ENCODE measurements around the gene PRSS23.

The PRSS23 gene

GRCh38 chr11:86790867-86791849 lies 9.2 kb upstream of the PRSS23 start:
- DNase-seq, result no peak

GRCh38 chr11:86792150-86792549 lies 8.2 kb upstream of the PRSS23 start:
- DNase-seq, result no peak

GRCh38 chr11:86793307-86793706 lies 7.0 kb upstream of the PRSS23 start:
- no peak for DNase-seq

DNA sequence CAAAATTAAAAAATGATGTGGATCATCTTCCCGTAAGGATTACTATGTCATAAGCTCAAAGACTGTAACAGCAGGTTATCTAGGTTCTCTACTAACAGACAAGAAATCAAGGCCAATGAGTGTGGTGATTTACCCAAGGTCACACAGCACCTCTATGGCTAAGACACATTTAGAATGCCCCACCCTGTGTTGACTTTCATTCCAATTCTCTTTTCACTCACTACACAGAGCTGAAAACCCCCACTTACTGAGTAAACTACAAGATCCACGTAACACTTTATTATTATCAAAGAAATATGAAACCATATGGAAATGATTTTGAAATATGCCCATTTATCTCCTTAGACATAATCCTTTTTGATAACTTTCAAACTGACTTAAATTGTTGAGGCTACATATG lies 4.8 kb upstream of the PRSS23 start:
- DNase-seq, result no peak

GRCh38 chr11:86795949-86796348 lies 4.4 kb upstream of the PRSS23 start:
- DNase-seq, result no peak

DNA sequence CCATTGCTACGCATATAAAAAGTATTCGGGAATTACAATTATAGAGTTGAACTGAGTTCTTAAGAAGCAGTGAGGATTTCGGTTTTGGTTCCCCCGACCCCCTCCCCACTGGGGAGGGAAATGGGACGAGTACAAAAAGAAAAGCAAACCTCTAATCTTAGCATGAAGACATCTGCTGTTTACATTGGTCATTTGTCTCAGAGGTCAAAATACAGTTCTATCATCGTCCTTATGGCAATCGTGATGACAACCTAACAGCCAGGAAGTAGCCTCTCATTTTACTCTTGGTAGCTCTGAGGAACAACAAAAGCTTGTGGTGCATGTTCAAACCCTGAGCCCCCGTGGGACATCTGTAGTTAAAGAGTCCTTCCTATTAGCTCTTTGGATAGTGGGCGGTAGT lies 3.2 kb upstream of the PRSS23 start:
- DNase-seq, result no peak

GRCh38 chr11:86798988-86799387 lies 1.4 kb upstream of the PRSS23 start:
- no peak for DNase-seq

DNA sequence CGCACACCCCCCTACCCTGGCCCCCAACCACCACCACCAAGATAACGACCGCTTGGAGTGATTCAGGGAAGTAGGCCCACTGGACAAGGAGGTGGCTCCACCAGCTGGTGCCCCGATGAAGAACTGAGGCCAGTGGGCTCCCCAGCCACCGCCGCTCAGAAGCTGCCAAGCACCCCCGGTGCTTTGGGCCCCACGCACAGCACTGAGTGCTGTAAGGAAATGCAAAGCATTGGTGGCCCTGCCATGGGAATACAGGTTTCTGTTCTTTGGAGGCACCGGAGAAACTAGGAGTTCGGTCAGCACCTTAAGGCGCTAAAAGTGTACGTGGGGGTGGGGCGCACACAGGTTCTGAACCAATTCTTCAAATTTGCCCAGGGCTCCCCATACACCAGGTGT lies 664 bp upstream of the PRSS23 start:
- no peak for DNase-seq

DNA sequence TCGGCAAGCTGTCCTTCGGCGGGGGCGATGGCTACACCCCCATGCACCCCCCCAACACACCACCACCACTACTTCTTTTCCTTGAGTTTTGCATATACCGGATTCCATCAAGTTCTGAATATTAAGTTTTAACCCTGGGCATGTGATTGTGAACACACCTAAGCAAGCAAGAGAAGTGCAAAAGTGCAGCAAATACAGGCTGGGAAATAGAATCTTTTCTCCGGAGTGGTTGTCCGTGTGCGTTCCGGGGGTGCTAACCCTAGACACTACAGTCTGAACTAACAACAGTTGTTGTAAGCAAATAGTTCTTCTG lies 574 bp downstream of the PRSS23 start:
- DNase-seq, result no peak

DNA sequence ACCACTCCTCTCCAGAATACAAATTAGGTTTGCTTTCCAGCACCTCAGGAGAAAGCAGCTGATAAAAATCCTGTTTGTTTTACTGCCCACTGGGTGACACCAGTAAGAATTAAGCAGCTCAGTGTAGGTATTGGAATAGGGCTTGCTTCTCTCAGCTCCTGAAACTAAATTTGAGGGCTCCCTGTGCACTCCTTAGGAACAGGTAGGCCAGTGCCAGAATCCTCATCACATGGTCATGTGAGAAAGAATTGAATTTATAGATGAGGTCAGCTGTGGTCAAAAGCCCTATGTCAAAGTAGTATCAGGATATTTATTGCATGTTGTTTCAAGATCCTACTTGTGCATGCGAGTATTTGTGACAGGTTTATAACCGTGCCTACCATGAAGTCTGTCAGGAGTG lies 1.0 kb downstream of the PRSS23 start:
- no peak for DNase-seq

DNA sequence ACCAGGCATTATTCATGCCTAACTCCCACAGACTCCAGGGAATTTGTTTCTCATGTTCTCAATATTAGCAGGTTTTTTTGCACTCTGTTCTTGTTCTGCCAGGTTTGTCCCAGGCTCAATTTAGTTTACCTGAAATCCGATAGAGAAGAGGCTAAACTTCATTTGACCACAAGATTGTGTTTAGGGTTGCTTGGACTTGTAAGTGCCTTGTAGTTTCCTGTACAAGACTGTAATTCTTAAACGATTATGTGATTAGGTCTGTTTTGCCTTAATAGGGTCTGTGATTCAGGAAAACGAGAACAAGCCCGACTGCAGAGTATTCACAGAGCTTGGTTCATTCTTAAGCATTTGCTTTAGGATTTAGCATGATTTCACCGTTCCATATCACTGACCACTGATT lies 1.8 kb downstream of the PRSS23 start:
- no peak for DNase-seq

GRCh38 chr11:86802601-86803051 lies 2.3 kb downstream of the PRSS23 start:
- no peak for DNase-seq

DNA sequence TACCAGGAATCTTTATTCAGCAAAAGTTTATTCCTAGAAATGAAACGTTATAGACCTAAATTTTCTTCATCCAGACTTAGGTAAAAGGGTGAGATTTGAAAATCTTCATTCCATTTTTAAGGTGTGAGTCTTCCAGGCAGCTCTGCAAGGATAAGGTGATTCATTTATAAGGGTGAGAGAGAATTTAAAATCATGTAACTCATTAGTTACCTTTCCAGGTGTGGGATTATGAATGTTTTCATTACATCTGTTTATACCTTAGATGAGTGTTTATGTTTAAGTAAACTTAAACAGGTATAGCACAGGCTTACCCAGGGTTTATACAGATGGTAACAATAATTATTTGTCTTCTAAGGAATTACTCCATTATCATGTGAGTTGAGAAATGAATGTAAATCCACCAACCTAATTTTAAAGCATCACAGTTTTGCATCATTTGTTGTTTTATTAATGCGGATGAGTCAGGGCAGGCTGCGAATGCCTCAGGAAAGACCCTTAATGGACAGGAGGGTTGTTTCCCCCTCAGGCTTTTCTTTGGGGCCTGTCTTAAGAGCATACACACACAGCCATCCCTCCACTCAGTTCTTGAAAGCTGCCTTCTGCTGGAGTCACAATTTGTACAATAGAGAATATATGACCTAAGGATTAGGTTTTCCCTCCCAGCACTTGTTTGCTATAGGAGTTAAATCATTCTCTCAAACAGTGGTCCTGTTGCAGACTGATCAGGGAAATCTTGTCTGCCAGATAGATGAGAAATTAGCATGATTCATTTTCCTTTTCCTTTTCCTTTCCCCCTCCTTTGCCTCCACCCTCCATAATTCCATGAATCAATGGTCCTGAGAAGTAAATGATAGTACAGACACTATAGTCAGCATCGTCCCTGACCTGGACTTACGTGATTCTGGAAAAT lies 3.0 kb downstream of the PRSS23 start:
- no peak for DNase-seq

DNA sequence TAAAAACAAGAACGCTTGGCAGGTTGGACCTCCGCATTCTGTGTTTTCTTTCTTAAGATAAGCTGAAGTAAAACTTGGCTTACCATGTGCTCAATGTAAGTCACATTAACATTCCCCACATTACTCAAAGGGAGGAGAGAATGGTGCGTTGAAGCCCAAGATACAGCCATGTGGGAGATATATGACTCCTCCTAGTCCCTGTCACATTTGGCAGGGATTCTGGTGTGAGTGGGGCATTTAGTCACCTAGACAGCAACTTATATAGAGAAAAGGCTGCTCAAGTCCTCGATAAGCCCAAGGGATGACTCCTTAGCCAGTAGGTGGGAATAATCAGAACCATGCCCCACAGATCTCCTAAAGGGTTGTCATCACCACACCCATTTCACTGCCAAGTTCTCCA lies 4.6 kb downstream of the PRSS23 start:
- DNase-seq, result no peak

- no peak for DNase-seq
These were observed 5.5 kb downstream of the PRSS23 start for GRCh38 chr11:86805873-86806310.

- DNase-seq, result no peak
These were observed 6.6 kb downstream of the PRSS23 start for GRCh38 chr11:86806903-86807302.

DNA sequence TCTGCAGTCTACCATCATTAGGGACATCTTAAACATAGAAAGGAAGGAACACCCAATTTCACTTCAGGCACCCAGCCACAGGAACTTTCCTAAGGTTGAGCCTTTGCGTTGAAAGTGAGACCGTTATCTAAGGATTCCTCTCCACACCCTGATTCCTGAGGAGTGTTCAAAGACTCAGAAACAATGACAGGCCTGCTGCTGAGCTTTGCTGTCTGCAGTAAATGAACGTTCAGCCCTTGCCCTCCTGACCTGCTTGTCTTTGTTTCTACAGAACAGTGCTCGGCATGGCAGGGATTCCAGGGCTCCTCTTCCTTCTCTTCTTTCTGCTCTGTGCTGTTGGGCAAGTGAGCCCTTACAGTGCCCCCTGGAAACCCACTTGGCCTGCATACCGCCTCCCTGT lies 7.0 kb downstream of the PRSS23 start:
- no peak for DNase-seq

DNA sequence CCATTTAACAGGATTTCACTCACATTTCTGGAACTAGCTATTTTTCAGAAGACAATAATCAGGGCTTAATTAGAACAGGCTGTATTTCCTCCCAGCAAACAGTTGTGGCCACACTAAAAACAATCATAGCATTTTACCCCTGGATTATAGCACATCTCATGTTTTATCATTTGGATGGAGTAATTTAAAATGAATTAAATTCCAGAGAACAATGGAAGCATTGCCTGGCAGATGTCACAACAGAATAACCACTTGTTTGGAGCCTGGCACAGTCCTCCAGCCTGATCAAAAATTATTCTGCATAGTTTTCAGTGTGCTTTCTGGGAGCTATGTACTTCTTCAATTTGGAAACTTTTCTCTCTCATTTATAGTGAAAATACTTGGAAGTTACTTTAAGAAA lies 9.2 kb downstream of the PRSS23 start:
- DNase-seq, result no peak

- DNase-seq, result no peak
These were observed 9.9 kb downstream of the PRSS23 start for GRCh38 chr11:86810288-86810687.

- DNase-seq, result no peak
These were observed 11.4 kb downstream of the PRSS23 start for GRCh38 chr11:86811637-86812321.

DNA sequence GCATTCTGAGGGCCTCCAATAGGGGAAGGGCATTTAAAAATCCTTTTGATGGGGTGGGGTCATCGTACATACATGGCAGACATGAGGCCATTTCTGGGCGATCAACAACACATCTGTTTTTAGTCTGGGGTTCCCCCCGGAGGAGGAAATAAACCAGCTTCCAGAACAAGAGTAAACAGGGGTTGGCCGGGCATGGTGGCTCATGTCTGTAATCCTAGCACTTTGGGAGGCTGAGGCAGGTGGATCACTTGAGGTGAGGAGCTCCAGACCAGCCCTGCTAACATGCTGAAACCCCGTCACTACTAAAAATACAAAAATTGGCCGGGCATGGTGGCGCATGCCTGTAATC lies 12.0 kb downstream of the PRSS23 start:
- no peak for DNase-seq

DNA sequence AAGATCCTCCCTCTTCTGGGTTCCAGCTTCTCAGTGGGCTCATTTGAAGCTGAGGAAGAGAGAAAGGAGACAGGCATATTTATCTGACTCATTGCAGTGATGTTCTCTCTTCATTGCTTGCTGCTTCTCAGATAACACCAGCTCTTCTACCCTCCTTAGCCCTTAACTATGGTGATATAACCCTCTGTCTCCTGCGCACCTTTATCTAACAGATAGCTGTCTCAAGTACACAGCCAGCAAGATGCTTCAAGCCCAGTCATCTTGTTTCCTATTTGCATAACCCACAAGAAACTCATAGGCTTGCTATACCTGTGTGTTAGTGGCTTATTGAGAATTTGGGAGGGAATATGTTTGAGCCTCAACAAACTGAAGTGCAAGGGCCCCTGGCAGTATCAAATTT lies 12.6 kb downstream of the PRSS23 start:
- DNase-seq, result no peak

- no peak for DNase-seq
These were observed 14.4 kb downstream of the PRSS23 start for GRCh38 chr11:86814775-86815174.
